Lung microvascular endothelial cell (primary cell): Measurements from ENCODE around the gene ZNF358. TPM values are rescaled to one million over a fixed set of nuclear protein-coding genes. Genes with fewer than 3 reads are reported as not detected.

ENCODE experiments used
- DNase-seq, 2 donors: peaks; one replicate each; pipeline versions ENCODE4 v3.0.0 to v3.0.0-alpha.2; 2010; ENCODE audit warnings: low read depth in 2 of 2
- total RNA-seq: library from RNA; depleted of rRNA; stranded (reverse); fragments of >200 nt; gene quantifications from 2 replicates; pipeline ENCODE4 v1.2.1, GENCODE V29; 2014

Gene ZNF358
- total RNA-seq, 1 donor from 2014 or later: 12.9 TPM

GRCh38 chr19:7554990-7555864 is 39.3 kb downstream of the ZNF358 start:
- DNase-seq: no peak

- no peak for DNase-seq
These were observed 40.9 kb downstream of the ZNF358 start for GRCh38 chr19:7556696-7557315.

GRCh38 chr19:7558667-7559066 is 42.8 kb downstream of the ZNF358 start:
- DNase-seq: no peak

GRCh38 chr19:7559102-7559501 is 43.2 kb downstream of the ZNF358 start:
- DNase-seq: no peak

GRCh38 chr19:7560255-7560654 is 44.4 kb downstream of the ZNF358 start:
- DNase-seq: no peak

- DNase-seq: no peak
These were observed 45.4 kb downstream of the ZNF358 start for GRCh38 chr19:7561325-7561724.

- peak in 1 of 2 donors; percentile 17 for DNase-seq
These were observed 46.9 kb downstream of the ZNF358 start for GRCh38 chr19:7562646-7563393.

GRCh38 chr19:7564866-7565265 is 49.0 kb downstream of the ZNF358 start:
- no peak for DNase-seq

- no peak for DNase-seq
These were observed 49.4 kb downstream of the ZNF358 start for GRCh38 chr19:7565332-7565731.

Other genes starting within 250 kb of the ZNF358 start
- 28.0 and 42.9 TPM in 2 replicates for gene INSR, start 221.7 kb upstream of the ZNF358 start, total RNA-seq
- gene ARHGEF18, start 167.2 kb upstream of the ZNF358 start, total RNA-seq: 16.8 and 19.4 TPM in 2 replicates
- 1.3 and 1.6 TPM in 2 replicates for gene PEX11G, start 27.1 kb upstream of the ZNF358 start, total RNA-seq
- 3.3 and 5.4 TPM in 2 replicates for gene MCOLN1, start 6.5 kb downstream of the ZNF358 start, total RNA-seq
- 59.9 and 88.3 TPM in 2 replicates for gene PNPLA6, start 19.6 kb downstream of the ZNF358 start, total RNA-seq
- gene CAMSAP3, start 79.8 kb downstream of the ZNF358 start, total RNA-seq: under 0.01 TPM in 2 replicates
- gene XAB2, start 113.4 kb downstream of the ZNF358 start, total RNA-seq: 15.7 and 17.3 TPM in 2 replicates
- 37.0 and 40.1 TPM in 2 replicates for gene PET100, start 113.7 kb downstream of the ZNF358 start, total RNA-seq
- not detected in 2 replicates for gene PCP2, start 117.6 kb downstream of the ZNF358 start, total RNA-seq
- gene STXBP2, start 121.0 kb downstream of the ZNF358 start, total RNA-seq: 23.3 and 29.8 TPM in 2 replicates
- not detected in 2 replicates for gene RETN, start 152.9 kb downstream of the ZNF358 start, total RNA-seq
- not detected in 2 replicates for gene MCEMP1, start 161.0 kb downstream of the ZNF358 start, total RNA-seq
- 63.4 and 82.5 TPM in 2 replicates for gene TRAPPC5, start 164.7 kb downstream of the ZNF358 start, total RNA-seq
- gene FCER2, start 186.0 kb downstream of the ZNF358 start, total RNA-seq: not detected in 2 replicates
- gene CLEC4G, start 216.0 kb downstream of the ZNF358 start, total RNA-seq: not detected in 2 replicates
- not detected in 2 replicates for gene CD209, start 231.4 kb downstream of the ZNF358 start, total RNA-seq
- 8.5 and 15.3 TPM in 2 replicates for gene CLEC4M, start 247.1 kb downstream of the ZNF358 start, total RNA-seq